GM12874 (cell line): Measurements from ENCODE around the gene ATP7B.

Experiments used
- CTCF ChIP-seq: IDR thresholded peaks from 2 replicates; pipeline ENCODE4 v1.5.1; 2011; ENCODE audit warnings: low read depth, mild to moderate bottlenecking, control low read depth, low read length, moderate library complexity; ENCODE audit not compliant: insufficient read depth

Gene ATP7B

GRCh38 chr13:51953347-51954195 lies 57.7 kb downstream of the ATP7B start:
- no peak for TF ChIP-seq CTCF

- no peak for TF ChIP-seq CTCF
Observed at GRCh38 chr13:51950722-51951121, 60.5 kb downstream of the ATP7B start.

GRCh38 chr13:51946163-51946669 lies 65.0 kb downstream of the ATP7B start:
- no peak for TF ChIP-seq CTCF

- no peak for TF ChIP-seq CTCF
Observed at GRCh38 chr13:51945149-51945548, 66.1 kb downstream of the ATP7B start.

GRCh38 chr13:51944428-51944827 lies 66.8 kb downstream of the ATP7B start:
- no peak for TF ChIP-seq CTCF

GRCh38 chr13:51943721-51944120 lies 67.5 kb downstream of the ATP7B start:
- no peak for TF ChIP-seq CTCF

- no peak for TF ChIP-seq CTCF
Observed at GRCh38 chr13:51942189-51942588, 69.1 kb downstream of the ATP7B start.
